Measurements from ENCODE around the gene SYNE1. TPM values are rescaled to one million over a fixed set of nuclear protein-coding genes. Genes with fewer than 3 reads are reported as not detected.
A peak's percentile ranks its signal among the peaks of the same experiment; 100 is the strongest.

Gene SYNE1
- total RNA-seq, 1 donor = 101 TPM

DNA sequence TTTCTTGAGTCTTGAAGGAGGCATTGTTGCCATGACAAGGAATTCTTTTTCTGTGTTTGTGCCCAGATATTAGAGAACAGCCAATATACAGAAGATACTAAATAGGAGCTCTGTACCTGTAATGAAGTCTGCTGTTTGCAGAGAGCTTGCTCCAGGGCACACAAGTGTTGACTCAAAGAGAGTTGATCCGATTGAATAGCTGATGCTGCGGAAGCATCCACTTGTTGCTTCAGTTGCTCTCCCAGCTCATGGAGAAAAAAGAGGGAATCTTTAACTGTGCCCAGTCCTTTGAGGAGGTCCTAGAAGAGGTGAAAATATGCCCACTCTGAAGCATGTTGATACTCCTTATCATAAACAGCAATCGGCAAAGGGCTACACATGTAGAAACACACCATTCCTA lies 418.3 kb downstream of the SYNE1 start:
- TF ChIP-seq, protein P1, sequence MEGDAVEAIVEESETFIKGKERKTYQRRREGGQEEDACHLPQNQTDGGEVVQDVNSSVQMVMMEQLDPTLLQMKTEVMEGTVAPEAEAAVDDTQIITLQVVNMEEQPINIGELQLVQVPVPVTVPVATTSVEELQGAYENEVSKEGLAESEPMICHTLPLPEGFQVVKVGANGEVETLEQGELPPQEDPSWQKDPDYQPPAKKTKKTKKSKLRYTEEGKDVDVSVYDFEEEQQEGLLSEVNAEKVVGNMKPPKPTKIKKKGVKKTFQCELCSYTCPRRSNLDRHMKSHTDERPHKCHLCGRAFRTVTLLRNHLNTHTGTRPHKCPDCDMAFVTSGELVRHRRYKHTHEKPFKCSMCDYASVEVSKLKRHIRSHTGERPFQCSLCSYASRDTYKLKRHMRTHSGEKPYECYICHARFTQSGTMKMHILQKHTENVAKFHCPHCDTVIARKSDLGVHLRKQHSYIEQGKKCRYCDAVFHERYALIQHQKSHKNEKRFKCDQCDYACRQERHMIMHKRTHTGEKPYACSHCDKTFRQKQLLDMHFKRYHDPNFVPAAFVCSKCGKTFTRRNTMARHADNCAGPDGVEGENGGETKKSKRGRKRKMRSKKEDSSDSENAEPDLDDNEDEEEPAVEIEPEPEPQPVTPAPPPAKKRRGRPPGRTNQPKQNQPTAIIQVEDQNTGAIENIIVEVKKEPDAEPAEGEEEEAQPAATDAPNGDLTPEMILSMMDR (IDR thresholded peaks at IDR 0.05; ENCODE audit: insufficient read depth, low read depth, low read length) = no peak
- DNase-seq (ENCODE audit: low read depth) = no peak
- H3K4me3 ChIP-seq (ENCODE audit: low read depth, low read length) = no peak overlapping the region

DNA sequence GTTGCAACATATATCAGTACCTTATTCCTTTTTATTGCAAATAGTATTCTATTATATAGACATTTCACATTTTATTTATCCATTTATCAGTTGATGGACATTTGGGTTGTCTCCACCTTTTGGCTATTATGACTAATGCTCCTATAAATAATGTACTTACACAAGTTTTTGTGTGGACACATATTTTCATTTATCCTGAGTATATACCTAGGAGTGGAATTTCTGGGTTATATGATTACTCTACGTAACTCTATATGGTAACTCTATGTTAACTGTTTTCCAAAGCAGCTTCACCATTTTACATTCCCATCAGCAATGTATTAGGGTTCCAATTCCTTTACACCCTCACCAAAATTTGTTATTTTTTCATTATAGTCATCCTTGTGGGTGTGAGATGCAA lies 424.7 kb downstream of the SYNE1 start:
- TF ChIP-seq, protein P1 (IDR thresholded peaks at IDR 0.05; ENCODE audit: insufficient read depth, low read depth, low read length) = no peak
- DNase-seq (ENCODE audit: low read depth) = no peak
- no peak overlapping the region for H3K4me3 ChIP-seq (ENCODE audit: low read depth, low read length)

DNA sequence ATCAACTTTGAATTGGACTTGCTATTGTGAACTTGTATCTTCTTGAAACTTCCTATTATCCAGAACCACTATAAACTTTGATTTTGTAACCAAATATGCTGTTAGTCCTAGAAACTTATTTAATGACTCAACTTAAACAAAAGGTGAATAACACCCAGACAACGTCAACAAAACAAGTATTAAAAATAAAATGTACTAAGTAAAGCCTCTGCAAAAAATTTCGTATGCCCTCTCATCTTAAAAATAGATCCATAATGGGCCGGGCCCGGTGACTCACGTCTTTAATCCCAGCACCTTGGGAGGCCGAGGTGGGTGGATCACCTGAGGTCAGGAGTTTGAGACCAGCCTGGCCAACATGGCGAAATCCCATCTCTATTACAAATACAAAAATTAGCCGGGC lies 428.0 kb downstream of the SYNE1 start:
- H3K4me3 ChIP-seq (ENCODE audit: low read depth, low read length) = no peak overlapping the region
- DNase-seq (ENCODE audit: low read depth) = no peak
- TF ChIP-seq, protein P1 (IDR thresholded peaks at IDR 0.05; ENCODE audit: insufficient read depth, low read depth, low read length) = no peak

DNA sequence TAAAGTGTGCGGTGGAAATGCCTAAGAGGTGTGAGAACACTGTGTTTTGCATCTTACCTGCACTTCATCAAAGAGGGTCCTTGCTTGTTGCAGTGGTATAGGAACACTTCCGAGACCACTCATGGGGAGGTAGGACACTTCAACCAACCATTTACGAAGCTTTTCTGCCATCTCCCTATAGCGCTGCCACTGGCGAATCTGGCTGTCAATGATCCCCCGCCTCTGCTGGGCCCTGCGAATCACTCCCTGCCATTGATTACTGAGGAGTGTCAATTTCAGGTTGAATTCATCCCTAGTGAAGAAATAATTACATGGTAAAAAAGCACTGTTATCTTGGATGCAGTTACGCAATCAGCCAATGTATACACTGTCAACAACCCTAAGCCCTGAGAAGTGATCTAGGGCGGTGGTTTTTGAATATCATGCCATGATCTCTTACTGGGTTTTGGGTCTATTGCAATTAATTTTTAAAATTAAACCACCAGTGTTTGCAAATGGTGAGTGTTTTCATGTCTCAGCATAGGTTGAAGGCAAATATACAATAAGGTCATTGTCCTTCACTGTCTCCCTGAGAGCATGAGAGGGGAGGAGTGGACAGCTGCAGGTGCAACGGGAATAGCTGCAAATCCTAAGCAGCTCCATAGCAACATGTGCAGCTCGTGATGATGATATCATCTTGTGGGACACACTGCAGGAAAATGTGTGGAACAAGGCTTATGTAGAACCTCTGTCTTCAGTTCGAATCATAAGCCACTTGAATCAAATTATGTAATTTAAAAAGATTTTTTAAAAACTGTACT lies 429.0 kb downstream of the SYNE1 start:
- TF ChIP-seq, protein P1 (IDR thresholded peaks at IDR 0.05; ENCODE audit: insufficient read depth, low read depth, low read length) = no peak
- no peak for DNase-seq (ENCODE audit: low read depth)

DNA sequence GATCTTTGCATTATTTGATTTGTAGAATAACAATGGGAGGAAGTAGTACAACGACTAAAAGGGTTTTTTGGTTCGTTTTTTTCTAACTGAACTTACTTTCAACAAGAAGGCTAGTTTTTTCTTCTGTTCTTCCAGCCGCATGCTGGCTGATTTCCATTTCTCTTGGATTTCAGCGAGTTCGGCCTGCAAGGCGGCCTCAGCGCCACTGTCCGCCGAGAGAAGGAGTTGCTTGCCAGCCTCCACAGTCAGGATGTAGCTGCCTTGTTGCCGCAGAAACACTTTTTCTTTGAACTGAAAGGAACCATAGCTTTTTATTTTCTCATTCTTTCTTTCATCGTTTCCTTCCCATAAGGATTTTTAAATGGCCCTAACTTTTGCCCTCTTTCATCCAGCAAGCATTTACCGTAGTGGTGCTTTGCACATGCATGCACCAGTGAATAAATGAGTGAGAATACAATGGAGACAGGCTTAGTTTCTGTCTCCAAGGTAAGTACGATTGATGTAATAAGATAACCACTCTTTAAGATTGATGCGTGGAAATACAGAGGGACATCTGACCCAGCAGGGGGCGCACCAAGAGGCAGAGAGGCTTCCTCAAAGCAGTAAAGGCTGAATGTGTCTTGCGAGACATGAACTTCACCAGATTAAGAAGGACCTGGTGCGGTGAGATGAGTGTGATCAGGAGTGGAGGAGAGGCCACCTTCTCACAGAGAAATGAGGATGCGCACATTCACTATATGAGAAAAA lies 430.9 kb downstream of the SYNE1 start:
- no peak overlapping the region for H3K4me3 ChIP-seq (ENCODE audit: low read depth, low read length)
- peak; percentile 47 for DNase-seq (ENCODE audit: low read depth)

More for the DNA sequence above, 429.0 kb downstream of the SYNE1 start:
- no peak overlapping the region for H3K4me3 ChIP-seq (ENCODE audit: low read depth, low read length)

DNA sequence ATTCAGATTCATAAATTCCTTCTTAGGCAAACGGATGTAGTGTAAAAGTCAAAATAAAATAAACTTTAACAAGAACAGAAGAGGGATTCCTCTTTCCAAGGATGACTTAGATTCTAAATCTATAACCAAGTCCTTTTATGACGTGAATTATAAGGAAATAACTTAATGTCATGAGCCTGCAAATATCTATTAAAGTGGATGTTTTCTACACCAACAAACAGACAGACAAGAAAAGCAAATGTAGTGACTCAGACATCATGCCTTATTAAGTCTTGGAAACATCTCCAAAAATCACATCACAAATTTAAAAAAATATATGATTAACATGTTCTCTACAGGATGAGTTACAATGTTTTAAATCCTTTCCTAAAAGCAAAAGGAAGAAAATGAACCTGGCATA lies 432.6 kb downstream of the SYNE1 start:
- DNase-seq (ENCODE audit: low read depth) = no peak
- no peak overlapping the region for H3K4me3 ChIP-seq (ENCODE audit: low read depth, low read length)
- TF ChIP-seq, protein P1 (IDR thresholded peaks at IDR 0.05; ENCODE audit: insufficient read depth, low read depth, low read length) = no peak

More for the DNA sequence above, 430.9 kb downstream of the SYNE1 start:
- TF ChIP-seq, protein P1 (IDR thresholded peaks at IDR 0.05; ENCODE audit: insufficient read depth, low read depth, low read length) = peak; percentile 64

Data from fibroblast of villous mesenchyme (primary cell).